ENCODE measurements around the gene BCL2L14.

- TF ChIP-seq POLR2AphosphoS5 (IDR thresholded peaks at IDR 0.05): no peak
- TF ChIP-seq, protein P1, sequence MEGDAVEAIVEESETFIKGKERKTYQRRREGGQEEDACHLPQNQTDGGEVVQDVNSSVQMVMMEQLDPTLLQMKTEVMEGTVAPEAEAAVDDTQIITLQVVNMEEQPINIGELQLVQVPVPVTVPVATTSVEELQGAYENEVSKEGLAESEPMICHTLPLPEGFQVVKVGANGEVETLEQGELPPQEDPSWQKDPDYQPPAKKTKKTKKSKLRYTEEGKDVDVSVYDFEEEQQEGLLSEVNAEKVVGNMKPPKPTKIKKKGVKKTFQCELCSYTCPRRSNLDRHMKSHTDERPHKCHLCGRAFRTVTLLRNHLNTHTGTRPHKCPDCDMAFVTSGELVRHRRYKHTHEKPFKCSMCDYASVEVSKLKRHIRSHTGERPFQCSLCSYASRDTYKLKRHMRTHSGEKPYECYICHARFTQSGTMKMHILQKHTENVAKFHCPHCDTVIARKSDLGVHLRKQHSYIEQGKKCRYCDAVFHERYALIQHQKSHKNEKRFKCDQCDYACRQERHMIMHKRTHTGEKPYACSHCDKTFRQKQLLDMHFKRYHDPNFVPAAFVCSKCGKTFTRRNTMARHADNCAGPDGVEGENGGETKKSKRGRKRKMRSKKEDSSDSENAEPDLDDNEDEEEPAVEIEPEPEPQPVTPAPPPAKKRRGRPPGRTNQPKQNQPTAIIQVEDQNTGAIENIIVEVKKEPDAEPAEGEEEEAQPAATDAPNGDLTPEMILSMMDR (IDR thresholded peaks at IDR 0.05): no peak
- TF ChIP-seq POLR2A (IDR thresholded peaks at IDR 0.05): no peak
These were observed 37.8 kb downstream of the BCL2L14 start for GRCh38 chr12:12108441-12109058.

All from transverse colon (tissue), 4 donors.